Brain pericyte (primary cell): Measurements from ENCODE around the gene MAP7.
"Not testable (repeated sequence)": the region's sequence is repeated elsewhere in the genome, so short reads cannot be mapped to it uniquely, and the experiment has no call there.

ENCODE experiments used
- DNase-seq: peaks from one replicate; pipeline ENCODE4 v3.0.0-alpha.2; 2012; ENCODE audit warnings: low read depth, low spot score

MAP7 gene

DNA sequence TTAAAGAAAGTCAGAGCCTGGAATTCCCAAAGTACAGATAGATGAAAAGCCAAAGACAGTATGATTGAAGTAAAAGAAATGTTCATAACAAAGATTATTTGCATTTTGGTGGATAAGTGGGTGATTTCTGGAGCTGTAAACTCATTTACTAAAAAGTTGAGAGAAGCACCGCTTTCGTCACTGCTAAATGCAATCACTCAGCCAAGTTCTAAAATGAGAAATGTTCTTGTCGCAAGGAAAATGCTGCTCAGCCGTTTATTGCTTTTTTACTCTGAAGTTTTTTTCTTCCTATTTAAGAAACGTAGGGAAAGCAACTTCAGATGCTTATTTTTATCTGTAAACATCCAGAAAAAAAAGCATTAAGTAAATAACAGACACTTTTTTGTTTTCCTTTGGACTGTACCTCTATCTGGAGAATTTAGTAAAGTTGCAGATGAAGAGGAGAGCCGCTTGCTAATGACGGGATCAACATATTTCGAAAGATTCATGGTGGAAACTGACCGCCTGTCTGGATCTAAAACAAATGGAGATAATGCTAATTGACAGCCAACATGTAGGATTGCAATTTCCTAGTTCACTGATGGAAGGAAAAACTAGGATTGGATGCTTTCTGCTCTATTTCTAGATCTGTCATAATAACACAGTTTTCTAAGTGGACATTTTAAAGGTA lies 166.8 kb downstream of the MAP7 start:
- no peak for DNase-seq

DNA sequence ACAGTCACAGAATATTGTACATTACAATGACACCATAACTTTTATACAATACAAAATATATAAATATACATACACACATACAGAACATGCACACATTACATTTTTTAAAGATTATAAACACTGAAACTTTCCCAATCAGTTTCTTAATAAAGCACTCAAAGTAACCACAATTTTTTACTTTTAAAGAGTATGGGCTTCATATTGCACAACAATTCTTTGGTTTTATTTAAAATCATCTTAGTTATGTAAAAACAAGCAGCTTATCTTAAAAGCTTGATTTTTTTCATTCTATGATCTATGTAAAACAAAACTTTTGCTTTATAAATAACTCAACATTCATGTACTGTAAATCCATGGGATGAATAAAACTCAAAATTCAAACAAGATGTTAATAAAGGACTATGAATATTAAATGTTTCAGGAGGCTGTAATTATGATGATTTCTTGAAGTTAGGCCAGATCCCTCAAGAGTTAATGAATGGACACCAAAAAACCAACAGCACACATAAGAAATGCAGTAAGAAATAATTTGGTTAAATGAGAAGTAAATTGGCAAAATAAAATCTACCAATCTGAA lies 167.5 kb downstream of the MAP7 start:
- no peak for DNase-seq

GRCh38 chr6:136378888-136379287 lies 171.3 kb downstream of the MAP7 start:
- no peak for DNase-seq

DNA sequence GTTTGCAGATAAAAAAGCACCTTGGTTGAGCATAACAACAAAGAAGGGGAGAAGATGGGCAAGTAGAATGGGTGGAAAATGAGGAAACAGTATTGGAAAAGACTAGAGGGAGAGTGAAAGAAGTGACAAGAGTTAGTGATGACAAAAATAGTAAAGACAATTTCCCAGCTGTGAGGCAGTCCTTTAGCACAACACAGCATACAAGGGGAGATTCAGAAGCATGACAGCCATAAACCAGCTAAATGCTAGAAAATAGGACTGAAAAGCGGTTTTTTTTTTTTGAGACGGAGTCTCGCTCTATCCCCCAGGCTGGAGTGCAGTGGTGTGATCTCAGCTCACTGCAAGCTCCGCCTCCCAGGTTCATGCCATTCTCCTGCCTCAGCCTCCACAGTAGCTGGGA lies 174.4 kb downstream of the MAP7 start:
- DNase-seq = not testable (repeated sequence)

DNA sequence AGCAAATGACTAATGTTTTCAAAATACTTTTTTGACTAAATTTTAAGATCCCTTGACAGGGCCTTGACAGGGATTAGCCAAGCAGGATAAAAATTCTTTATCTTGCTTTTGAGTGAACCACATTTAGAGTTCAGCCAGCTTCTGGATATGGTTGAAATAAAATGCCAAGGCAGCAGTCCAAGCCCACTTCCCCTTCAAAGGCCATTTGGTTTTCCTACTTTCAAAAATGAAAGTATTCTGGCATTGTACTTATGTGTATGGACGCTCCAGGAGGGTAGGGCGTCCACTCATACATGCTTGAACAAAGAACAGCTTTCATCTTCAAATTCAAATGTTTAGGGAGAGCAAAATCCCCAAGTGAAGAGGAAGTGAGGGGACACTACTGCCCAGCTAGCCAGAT lies 178.3 kb downstream of the MAP7 start:
- DNase-seq = no peak

GRCh38 chr6:136370988-136371728 lies 179.1 kb downstream of the MAP7 start:
- no peak for DNase-seq

GRCh38 chr6:136365776-136366354 lies 184.4 kb downstream of the MAP7 start:
- no peak for DNase-seq

GRCh38 chr6:136362421-136363356 lies 187.5 kb downstream of the MAP7 start:
- no peak for DNase-seq

DNA sequence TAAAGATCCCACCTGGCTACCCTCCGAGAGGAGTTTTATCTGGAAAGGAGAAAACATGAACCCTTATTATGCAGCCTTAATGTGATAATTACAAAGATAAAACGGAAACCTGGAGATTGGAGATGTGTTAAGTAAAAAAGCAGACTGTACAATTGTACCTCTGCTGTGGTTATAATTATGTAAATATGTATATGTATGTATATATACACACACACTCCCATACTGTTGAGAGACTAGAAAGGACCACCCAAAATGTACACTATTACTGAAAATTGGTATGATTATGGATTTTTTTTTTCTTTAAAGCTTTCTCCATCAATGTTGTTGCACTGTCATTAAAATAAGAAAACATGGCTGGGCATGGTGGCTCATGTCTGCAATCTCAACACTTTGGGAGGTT lies 188.4 kb downstream of the MAP7 start:
- DNase-seq = no peak

GRCh38 chr6:136360783-136361182 lies 189.4 kb downstream of the MAP7 start:
- no peak for DNase-seq

DNA sequence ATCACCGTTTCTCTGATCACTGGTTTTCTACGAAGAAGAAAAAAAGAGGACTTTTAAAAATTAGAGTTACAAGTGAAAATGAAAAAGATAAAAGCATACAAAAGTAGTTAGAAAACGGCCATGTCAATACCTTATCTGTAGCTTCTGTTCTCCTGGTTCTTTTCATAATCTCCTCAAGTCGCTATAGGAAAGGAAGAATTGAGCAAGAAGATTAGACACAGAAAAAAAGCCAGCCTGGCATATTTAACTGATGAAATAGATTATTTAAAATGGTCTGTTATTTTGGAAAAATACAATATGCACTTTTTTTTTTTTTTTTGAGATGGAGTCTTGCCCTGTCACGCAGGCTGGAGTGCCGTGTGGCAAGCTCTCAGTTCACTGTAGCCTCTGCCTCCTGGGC lies 190.4 kb downstream of the MAP7 start:
- no peak for DNase-seq

DNA sequence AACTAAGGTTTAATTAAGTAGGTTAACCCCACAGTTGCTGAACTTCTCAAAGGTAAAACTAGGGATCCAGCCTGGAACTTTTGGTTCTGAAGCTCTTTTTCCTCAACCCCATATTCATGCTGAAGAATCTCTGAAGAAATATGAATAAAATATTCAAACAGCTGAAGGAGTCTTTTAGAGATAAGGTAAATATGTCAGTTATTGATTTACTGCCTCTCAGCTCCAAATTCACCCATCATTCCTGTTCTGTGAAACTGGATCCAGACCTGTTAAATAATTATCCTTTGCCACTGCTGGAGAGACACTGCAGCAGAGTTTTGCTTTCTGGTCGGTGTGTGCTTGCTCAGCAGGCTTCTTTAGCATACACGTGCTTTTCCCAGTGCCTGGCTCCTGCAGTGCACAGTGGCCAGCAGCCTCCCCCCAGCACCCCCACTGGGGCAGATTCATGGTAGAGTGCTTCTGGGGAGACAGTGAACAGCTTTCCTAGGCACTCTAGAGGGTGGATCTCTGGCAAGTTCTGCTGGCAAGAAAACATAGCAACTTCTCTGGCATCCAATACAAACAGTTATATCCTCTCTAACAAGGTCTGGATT lies 198.6 kb downstream of the MAP7 start:
- DNase-seq = peak; percentile 51

GRCh38 chr6:136350914-136351313 lies 199.3 kb downstream of the MAP7 start:
- no peak for DNase-seq

- no peak for DNase-seq
Observed at GRCh38 chr6:136347847-136348246, 202.4 kb downstream of the MAP7 start.

DNA sequence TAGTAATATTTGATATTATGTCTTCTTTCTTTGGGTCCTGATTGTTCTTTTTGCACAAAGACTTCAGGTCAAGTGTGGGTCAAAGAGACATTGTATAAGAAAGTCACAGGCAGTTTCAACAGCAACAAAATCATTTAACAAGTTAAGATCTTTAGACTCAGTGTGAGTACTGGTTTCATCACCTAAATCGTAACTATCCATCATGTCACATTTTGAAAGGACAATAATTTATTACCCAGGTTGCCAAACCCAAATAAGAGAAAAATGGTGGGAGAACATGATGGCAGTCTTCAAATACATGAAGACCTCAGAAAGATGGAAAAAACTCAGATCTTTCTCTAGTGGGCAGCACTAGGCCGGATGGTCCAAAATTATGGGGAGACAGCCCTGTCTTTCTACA lies 205.1 kb downstream of the MAP7 start:
- no peak for DNase-seq

DNA sequence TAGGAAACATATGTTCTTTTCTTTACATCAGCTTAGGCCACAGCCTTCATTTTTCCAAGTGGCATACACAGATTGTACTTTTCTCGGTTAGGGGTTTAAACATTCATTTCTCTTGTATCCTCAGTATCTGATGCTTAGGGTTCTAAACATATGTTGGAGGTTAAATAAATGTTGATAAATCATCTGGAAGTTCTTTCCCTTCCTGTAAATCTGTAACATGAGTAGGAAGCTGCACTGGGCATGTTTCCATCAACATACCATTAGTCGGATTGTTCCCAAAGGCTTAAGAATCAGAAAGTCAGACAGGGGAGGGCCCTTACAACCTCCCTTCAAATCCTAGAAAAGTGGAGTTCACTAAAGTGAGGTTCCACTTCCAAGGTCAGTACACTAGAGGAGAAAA lies 205.8 kb downstream of the MAP7 start:
- peak; percentile 49 for DNase-seq

GRCh38 chr6:136343700-136344099 lies 206.5 kb downstream of the MAP7 start:
- no peak for DNase-seq

DNA sequence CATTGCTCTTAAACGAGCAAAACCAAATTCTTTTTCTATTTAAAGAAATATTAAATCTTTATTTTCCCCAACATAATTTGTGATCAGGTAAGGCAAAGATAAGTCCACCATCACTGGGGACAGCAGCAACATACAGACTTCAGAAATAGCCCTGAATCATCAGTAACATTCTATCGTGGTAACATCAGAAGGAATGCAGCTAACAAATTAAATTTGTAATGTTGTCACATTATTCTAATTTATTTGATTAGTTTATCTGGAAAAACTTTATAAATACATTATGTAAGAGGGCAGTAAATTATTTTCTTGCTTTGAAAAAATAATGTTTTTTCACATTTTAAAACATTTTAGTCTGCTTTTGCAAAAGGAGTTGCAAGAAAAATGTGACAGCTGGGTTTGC lies 206.9 kb downstream of the MAP7 start:
- no peak for DNase-seq

- no peak for DNase-seq
Observed at GRCh38 chr6:136341967-136342366, 208.3 kb downstream of the MAP7 start.

DNA sequence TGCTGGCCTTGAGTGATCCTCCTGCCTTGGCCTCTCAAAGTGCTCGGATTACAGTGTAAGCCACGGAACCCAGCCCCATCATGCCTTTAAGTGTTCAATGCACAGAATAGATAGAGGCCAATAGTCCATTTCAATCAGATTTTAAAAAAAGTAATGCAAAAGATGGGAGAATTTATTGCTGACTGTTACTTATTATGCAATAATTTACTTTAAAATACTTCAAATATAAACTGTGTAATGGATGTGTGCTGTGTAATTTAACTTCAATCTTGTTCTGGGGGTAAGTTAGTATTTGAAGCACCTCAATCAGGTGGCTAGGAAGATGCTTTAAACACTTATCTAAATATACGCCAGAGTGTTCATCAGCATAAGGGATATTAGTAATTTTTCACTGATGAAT lies 208.9 kb downstream of the MAP7 start:
- DNase-seq = no peak

DNA sequence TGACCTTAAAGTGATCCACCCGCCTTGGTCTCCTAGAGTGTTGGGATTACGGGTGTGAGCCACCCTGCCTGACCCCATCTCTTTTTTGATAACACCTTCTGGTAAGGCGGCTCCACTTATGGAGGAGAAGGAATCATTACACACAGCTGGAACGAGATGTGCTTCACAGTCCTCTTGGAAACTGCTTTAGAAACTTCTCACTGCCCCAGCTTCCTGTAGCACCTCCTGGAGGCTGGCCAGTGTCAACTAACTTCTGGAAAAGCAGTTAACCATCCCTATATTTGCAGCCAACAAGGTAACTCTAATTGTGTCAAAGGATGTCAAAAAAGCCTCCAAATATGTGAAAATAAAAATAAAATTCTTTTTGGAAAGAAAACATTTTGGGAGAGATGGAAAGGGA lies 211.7 kb downstream of the MAP7 start:
- DNase-seq = no peak
